ENCODE results near the gene ADGRG1.

Gene ADGRG1

GRCh38 chr16:57672824-57673223 lies 44.4 kb downstream of the ADGRG1 start:
- no peak for DNase-seq
- no peak for TF ChIP-seq GATA1 (IDR thresholded peaks at IDR 0.05; ENCODE audit: low read depth, low read length)
- TF ChIP-seq POLR2A (IDR thresholded peaks at IDR 0.05; ENCODE audit: low read length), result no peak

- TF ChIP-seq GATA1 (IDR thresholded peaks at IDR 0.05; ENCODE audit: low read depth, low read length) (no peak), POLR2A (IDR thresholded peaks at IDR 0.05; ENCODE audit: low read length) (no peak)
- peak; percentile 79 to 80 for DNase-seq
These were observed 47.5 kb downstream of the ADGRG1 start for GRCh38 chr16:57675741-57676551.

GRCh38 chr16:57676553-57677085 lies 48.2 kb downstream of the ADGRG1 start:
- DNase-seq, result no peak
- TF ChIP-seq GATA1 (IDR thresholded peaks at IDR 0.05; ENCODE audit: low read depth, low read length) (no peak), POLR2A (IDR thresholded peaks at IDR 0.05; ENCODE audit: low read length) (no peak)

GRCh38 chr16:57677622-57678369 lies 49.4 kb downstream of the ADGRG1 start:
- TF ChIP-seq POLR2A (IDR thresholded peaks at IDR 0.05; ENCODE audit: low read length) (no peak), GATA1 (IDR thresholded peaks at IDR 0.05; ENCODE audit: low read depth, low read length) (no peak)
- no peak for DNase-seq

- DNase-seq, result no peak
- TF ChIP-seq GATA1 (IDR thresholded peaks at IDR 0.05; ENCODE audit: low read depth, low read length) (no peak), POLR2A (IDR thresholded peaks at IDR 0.05; ENCODE audit: low read length) (no peak)
These were observed 50.6 kb downstream of the ADGRG1 start for GRCh38 chr16:57679016-57679415.

- DNase-seq, result no peak
- no peak for TF ChIP-seq POLR2A (IDR thresholded peaks at IDR 0.05; ENCODE audit: low read length)
- TF ChIP-seq GATA1 (IDR thresholded peaks at IDR 0.05; ENCODE audit: low read depth, low read length), result no peak
These were observed 51.5 kb downstream of the ADGRG1 start for GRCh38 chr16:57679767-57680482.

GRCh38 chr16:57680842-57681375 lies 52.5 kb downstream of the ADGRG1 start:
- TF ChIP-seq POLR2A (IDR thresholded peaks at IDR 0.05; ENCODE audit: low read length), result no peak
- no peak for TF ChIP-seq GATA1 (IDR thresholded peaks at IDR 0.05; ENCODE audit: low read depth, low read length)
- peak in 1 of 2 experiments; percentile 5 for DNase-seq

GRCh38 chr16:57681950-57682728 lies 53.7 kb downstream of the ADGRG1 start:
- TF ChIP-seq GATA1 (IDR thresholded peaks at IDR 0.05; ENCODE audit: low read depth, low read length) (no peak), POLR2A (IDR thresholded peaks at IDR 0.05; ENCODE audit: low read length) (no peak)
- DNase-seq, result no peak

- DNase-seq, result no peak
- no peak for TF ChIP-seq GATA1 (IDR thresholded peaks at IDR 0.05; ENCODE audit: low read depth, low read length)
- TF ChIP-seq POLR2A (IDR thresholded peaks at IDR 0.05; ENCODE audit: low read length), result no peak
These were observed 54.6 kb downstream of the ADGRG1 start for GRCh38 chr16:57682809-57683635.

- no peak for TF ChIP-seq GATA1 (IDR thresholded peaks at IDR 0.05; ENCODE audit: low read depth, low read length)
- no peak for TF ChIP-seq POLR2A (IDR thresholded peaks at IDR 0.05; ENCODE audit: low read length)
These were observed 55.5 kb downstream of the ADGRG1 start for GRCh38 chr16:57683636-57684545.

More at GRCh38 chr16:57683636-57684545, 55.5 kb downstream of the ADGRG1 start:
- no peak for DNase-seq
